GM12865 (cell line): ENCODE measurements around the gene SDC1.

Experiments
- DNase-seq: peaks from one replicate; pipeline ENCODE4 v3.0.0; 2010; ENCODE audit warnings: low read depth
- H3K4me3 ChIP-seq: 2 replicates; pipeline ENCODE4 v1.5.1; 2011; ENCODE audit warnings: mild to moderate bottlenecking, low read depth, low read length, control low read depth
- TF ChIP-seq, protein P1 (sequence below): IDR thresholded peaks from 2 replicates; pipeline ENCODE4 v1.5.1; 2011; ENCODE audit warnings: low read length, control low read depth, low read depth, inconsistent platforms; ENCODE audit not compliant: insufficient read depth; ENCODE audit errors: missing control alignments

SDC1 gene

DNA sequence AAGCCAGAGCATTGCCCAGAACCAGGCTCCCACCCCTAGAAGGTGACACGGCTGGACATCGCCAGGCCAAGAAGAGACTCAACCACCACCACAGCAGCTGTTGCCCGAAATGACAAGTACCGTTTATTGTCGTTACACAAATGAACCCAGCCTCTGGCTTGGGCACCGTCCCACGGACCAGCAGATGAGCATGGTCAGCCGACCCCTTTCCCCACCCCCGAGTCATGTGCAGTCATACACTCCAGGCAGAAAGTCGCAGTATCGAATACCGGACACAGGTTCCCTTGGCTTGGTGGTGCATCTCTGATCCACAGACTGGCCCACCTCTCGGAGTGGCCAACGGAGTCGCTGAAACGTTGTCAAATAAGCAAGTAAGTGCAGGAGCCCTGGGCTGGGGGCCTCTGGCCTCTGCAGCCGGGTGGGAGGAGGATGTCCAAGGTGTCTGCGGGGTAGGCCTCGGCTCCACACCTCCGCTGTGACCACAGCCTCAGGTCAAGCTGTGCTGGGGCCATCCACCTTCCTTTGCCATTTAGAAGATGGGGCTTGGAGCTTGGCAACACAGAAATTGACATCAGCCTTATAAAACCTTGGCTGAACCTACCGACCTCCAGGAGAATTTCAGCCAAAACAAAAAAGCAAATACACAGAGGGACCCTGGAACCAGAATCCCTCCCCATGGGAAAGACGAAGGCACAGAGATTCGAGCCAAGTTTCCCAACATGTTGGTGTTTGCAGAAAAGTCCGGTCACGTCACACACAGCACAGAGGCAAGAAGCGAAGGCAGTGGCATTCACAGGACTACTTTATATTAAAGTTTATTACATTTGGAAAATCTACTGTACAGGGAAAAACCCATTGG lies 24.0 kb downstream of the SDC1 start:
- no peak overlapping the region for H3K4me3 ChIP-seq
- TF ChIP-seq, protein P1, sequence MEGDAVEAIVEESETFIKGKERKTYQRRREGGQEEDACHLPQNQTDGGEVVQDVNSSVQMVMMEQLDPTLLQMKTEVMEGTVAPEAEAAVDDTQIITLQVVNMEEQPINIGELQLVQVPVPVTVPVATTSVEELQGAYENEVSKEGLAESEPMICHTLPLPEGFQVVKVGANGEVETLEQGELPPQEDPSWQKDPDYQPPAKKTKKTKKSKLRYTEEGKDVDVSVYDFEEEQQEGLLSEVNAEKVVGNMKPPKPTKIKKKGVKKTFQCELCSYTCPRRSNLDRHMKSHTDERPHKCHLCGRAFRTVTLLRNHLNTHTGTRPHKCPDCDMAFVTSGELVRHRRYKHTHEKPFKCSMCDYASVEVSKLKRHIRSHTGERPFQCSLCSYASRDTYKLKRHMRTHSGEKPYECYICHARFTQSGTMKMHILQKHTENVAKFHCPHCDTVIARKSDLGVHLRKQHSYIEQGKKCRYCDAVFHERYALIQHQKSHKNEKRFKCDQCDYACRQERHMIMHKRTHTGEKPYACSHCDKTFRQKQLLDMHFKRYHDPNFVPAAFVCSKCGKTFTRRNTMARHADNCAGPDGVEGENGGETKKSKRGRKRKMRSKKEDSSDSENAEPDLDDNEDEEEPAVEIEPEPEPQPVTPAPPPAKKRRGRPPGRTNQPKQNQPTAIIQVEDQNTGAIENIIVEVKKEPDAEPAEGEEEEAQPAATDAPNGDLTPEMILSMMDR, result no peak
- no peak for DNase-seq

DNA sequence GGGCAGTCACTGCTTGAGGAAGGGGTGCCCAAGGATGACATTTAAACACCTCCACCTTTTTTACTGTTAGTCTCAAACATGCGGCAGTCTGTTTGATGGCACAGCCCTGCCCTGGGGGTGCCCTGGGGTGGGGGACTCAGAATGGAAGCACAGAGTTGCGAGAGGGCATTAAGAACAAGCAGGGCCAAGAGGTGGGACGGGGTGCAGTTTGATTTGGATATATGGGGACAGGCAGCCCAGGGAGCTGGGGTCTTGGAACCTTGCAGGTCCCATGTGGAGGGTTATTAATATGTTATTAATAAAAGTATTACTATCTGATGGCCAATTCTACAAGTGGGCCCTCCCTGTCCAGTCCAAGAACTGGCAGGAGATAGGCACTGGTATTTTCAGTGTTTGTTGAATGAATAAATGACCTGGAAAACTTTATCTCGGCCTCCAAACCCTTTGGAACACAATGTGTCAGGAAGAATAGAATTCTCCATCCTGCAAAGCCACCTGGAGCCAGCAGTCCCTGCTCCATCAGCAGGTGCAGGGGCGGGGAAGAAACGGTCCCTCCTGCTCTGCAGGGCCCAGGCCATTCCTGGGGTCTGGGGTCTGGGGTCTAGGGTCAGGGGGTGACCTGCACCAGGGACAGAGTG lies 25.2 kb downstream of the SDC1 start:
- TF ChIP-seq, protein P1, result no peak
- DNase-seq, result no peak
- no peak overlapping the region for H3K4me3 ChIP-seq

DNA sequence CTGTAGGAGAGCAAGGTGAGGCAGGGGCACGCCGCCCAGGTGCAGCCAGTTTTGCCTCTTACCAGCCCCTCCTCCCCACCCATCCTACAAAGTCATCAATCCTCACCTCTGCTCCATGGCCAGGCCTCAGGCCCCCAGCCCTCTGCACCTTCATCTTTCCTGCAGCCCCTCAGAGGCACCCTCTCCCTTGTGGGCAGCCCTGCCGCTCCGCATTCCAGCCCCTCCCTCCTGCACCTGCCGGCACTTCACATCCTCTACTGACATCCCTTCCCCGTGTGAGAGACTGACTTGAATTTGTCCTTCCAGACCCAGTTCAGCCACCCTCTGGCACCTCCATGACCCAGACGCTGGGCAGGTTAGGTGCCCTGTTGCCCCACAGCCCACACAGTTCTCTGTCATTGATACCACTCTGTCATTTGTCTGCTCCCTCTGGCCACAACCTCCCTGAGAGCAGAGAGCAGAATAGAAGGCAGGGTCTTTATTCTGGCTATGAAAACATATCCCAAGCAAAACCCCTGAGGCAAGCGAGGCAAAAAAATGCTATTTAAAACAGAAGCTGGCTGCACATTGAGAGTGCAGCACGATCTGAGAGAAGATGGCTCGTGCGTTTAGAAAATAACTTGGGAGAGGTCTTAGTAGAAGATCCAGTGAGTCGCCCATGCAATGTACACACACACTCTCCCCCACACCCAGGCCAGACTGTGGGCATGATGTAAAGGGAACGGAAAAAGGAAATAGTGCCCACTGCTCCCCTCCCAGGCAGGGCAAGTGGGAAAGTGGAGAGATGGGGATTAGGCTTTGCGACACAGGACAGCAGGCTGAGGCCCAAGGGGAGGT lies 25.9 kb downstream of the SDC1 start:
- TF ChIP-seq, protein P1, result no peak
- DNase-seq, result no peak
- no peak overlapping the region for H3K4me3 ChIP-seq

DNA sequence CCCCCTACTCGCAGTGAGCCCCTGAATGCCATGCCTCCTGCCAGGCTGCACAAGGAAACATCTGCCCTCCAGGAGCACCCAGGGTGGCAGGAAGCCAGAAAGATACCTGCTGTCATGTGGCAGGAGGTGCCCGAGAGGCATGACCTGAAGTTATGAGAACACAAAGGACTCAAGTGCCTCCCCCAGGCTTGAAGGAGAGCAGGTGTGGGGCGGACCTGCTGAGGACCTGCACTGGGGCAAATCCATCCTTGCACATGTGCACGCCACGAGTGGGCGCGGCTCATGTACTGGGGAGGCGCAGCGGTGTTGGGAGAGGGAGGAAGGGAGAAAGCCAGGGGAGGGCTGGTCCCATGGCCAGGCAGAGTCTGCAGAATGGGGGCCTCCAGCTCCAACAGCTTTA lies 26.9 kb downstream of the SDC1 start:
- no peak for DNase-seq
- TF ChIP-seq, protein P1, result no peak
- H3K4me3 ChIP-seq, result no peak overlapping the region

DNA sequence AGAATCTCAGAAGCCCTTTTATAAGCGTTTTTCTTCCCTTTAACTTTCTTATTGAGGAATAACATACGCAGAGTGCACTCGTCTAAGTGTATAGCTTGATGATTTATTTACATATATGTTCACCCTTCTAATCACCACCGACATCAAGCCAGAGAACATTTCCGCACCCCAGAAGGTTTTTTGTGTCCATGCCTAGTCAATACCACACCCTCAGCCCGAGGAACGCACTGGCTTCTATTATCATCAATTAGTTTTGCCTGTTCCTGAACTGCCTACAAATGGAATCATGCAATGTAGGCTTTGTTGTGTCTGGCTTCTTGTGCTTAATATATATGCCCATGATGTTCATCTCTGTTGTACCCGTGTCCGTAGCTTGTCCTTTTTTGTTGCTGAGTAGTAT lies 27.7 kb downstream of the SDC1 start:
- H3K4me3 ChIP-seq, result no peak overlapping the region
- TF ChIP-seq, protein P1, result no peak
- DNase-seq, result no peak

DNA sequence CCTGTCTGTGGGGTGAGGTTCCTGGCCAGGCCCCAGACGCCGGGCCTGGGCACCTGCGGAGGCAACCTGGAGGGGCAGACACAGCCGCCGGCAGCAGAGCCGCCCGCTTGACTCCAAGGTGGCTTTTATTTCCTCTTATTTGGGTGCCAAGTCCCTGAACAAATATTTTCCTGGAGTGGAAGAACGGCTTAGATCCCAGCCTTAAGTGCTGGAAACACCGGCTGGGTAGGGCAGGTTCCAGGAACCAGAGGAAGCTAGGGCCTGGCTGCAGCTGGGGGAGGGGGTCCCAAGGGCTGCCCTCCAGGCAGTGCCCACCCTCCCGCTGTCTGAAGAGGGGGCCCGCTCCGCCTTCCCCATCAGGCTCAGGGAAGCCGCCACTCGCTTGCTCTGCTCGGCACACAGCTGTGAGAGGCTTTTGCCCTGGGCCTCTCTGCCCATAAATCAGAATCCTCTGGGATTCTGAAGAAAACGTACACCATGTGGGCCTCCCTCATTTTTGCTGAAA lies 28.2 kb downstream of the SDC1 start:
- TF ChIP-seq, protein P1, result no peak
- no peak overlapping the region for H3K4me3 ChIP-seq
- DNase-seq, result no peak
